ENCODE data around the gene CEL. TPM values are rescaled to one million over a fixed set of nuclear protein-coding genes. Genes with fewer than 3 reads are reported as not detected.
"Not testable (repeated sequence)": the region's sequence is repeated elsewhere in the genome, so short reads cannot be mapped to it uniquely, and the experiment has no call there.

CEL gene
- total and polyA plus RNA-seq, 2 donors: 0.76 to 3.2 TPM

DNA sequence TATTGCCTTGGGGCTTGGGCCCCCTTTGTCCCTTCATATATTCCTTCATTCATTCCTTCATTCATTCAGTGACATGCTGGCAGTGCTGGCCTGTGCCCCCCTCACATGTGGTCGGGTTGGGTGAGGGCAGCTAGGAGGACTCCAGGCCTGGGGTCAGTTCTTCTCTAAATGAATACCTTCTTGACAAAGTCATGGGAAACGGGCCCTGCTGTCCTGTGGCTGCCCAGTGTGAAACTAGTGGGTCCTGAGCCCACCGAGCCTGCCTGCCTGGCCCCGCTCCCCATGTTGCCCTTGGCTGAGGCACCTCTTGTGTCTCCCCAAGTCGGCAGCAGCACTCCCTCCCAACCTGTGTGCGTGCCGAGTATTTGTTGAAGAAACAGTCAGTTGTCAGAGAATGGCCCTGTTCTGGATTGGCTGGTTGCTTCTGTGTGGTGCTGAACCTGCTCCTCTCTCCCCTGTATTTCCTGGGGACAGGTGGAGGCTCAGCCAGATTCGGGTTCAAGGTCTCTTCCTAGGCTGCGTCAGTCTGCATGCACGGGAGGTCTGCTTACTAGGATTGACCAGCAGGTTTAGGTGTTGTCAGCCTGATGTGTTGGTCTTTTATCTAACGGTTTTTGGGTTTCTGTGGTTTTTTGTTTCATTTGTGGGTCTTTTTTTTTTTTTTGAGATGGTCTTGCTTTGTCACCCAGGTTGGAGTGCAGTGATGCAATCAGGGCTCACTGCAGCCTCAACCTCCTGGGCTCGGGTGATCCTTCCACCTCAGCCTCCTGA, 3.0 kb upstream of the CEL start:
- Histone ChIP-seq H3K4me1 (ENCODE audit: control insufficient read depth in 2 of 2, insufficient read depth in 2 of 2, low read length in 2 of 2) (peaks cover 12 to 59% of the 10 kb centered on the region in 2 donors), H3K9me3 (ENCODE audit: control insufficient read depth in 2 of 2, insufficient read depth in 1 of 2, low read length in 1 of 2) (no peaks in the 10 kb centered on the region), H3K36me3 (ENCODE audit: control insufficient read depth in 2 of 2, insufficient read depth in 2 of 2, low read length in 1 of 2) (peaks cover 43 to 44% of the 10 kb centered on the region in 2 donors), H3K27ac (ENCODE audit: low read depth in 1 of 2, low read length in 1 of 2) (peak overlapping the region in 1 of 2 donors; percentile 76), H3K4me3 (ENCODE audit: low read length in 2 of 2) (no peak overlapping the region), H3K27me3 (ENCODE audit: control insufficient read depth in 2 of 2, insufficient read depth in 1 of 2, low read length in 1 of 2) (no peaks in the 10 kb centered on the region)
- DNase-seq (ENCODE audit: low read depth in 6 of 9, low spot score in 9 of 9): peak in 2 of 9 donors; percentile 42 to 62
- WGBS: 42% methylated on average over 12 of the region's 12 CpGs

DNA sequence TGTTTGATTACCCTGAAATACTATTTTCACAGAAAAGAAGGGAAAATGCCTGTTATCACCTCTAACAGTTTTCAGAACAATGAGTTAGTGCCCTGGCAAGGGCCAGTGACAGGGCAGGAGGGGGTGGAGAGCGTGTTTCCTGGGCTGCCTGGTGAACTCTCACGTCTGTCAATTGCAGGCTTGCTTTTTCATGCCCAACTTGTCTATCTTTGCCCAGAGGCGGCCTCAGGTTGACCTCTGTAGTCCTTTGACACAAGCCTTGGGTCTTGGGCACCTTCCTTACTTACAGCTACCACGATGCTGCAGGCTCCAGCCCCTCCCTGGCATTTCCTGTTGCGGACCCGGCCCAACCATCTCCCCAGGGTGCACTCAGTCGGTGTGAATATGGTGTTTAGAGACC, 2.2 kb upstream of the CEL start:
- Histone ChIP-seq H3K9me3 (ENCODE audit: control insufficient read depth in 2 of 2, insufficient read depth in 1 of 2, low read length in 1 of 2) (no peaks in the 10 kb centered on the region), H3K27me3 (ENCODE audit: control insufficient read depth in 2 of 2, insufficient read depth in 1 of 2, low read length in 1 of 2) (no peaks in the 10 kb centered on the region), H3K36me3 (ENCODE audit: control insufficient read depth in 2 of 2, insufficient read depth in 2 of 2, low read length in 1 of 2) (peaks cover 34 to 36% of the 10 kb centered on the region in 2 donors), H3K27ac (ENCODE audit: low read depth in 1 of 2, low read length in 1 of 2) (peak overlapping the region in 1 of 2 donors; percentile 49), H3K4me1 (ENCODE audit: control insufficient read depth in 2 of 2, insufficient read depth in 2 of 2, low read length in 2 of 2) (peaks cover 12 to 59% of the 10 kb centered on the region in 2 donors), H3K4me3 (ENCODE audit: low read length in 2 of 2) (no peak overlapping the region)
- peak in 2 of 9 donors; percentile 37 for DNase-seq (ENCODE audit: low read depth in 6 of 9, low spot score in 9 of 9)
- WGBS: 38% methylated on average over 7 of the region's 7 CpGs

DNA sequence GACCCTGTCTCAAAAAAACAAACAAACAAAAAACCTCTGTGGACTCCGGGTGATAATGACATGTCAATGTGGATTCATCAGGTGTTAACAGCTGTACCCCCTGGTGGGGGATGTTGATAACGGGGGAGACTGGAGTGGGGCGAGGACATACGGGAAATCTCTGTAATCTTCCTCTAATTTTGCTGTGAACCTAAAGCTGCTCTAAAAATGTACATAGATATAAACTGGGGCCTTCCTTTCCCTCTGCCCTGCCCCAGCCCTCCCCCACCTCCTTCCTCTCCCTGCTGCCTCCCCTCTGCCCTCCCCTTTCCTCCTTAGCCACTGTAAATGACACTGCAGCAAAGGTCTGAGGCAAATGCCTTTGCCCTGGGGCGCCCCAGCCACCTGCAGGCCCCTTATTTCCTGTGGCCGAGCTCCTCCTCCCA, 1.4 kb upstream of the CEL start:
- H3K4me1 ChIP-seq (ENCODE audit: control insufficient read depth in 2 of 2, insufficient read depth in 2 of 2, low read length in 2 of 2): peaks cover 12 to 59% of the 10 kb centered on the region in 2 donors
- H3K36me3 ChIP-seq (ENCODE audit: control insufficient read depth in 2 of 2, insufficient read depth in 2 of 2, low read length in 1 of 2): peaks cover 26 to 27% of the 10 kb centered on the region in 2 donors
- no peaks in the 10 kb centered on the region for H3K9me3 ChIP-seq (ENCODE audit: control insufficient read depth in 2 of 2, insufficient read depth in 1 of 2, low read length in 1 of 2)
- peak overlapping the region; percentile 57 to 68 for H3K27ac ChIP-seq (ENCODE audit: low read depth in 1 of 2, low read length in 1 of 2)
- 13% methylated on average over 6 of the region's 6 CpGs for whole genome bisulfite sequencing
- H3K27me3 ChIP-seq (ENCODE audit: control insufficient read depth in 2 of 2, insufficient read depth in 1 of 2, low read length in 1 of 2): no peaks in the 10 kb centered on the region
- H3K4me3 ChIP-seq (ENCODE audit: low read length in 2 of 2): no peak overlapping the region
- DNase-seq (ENCODE audit: low read depth in 6 of 9, low spot score in 9 of 9): peak in 1 of 9 donors; percentile 57

DNA sequence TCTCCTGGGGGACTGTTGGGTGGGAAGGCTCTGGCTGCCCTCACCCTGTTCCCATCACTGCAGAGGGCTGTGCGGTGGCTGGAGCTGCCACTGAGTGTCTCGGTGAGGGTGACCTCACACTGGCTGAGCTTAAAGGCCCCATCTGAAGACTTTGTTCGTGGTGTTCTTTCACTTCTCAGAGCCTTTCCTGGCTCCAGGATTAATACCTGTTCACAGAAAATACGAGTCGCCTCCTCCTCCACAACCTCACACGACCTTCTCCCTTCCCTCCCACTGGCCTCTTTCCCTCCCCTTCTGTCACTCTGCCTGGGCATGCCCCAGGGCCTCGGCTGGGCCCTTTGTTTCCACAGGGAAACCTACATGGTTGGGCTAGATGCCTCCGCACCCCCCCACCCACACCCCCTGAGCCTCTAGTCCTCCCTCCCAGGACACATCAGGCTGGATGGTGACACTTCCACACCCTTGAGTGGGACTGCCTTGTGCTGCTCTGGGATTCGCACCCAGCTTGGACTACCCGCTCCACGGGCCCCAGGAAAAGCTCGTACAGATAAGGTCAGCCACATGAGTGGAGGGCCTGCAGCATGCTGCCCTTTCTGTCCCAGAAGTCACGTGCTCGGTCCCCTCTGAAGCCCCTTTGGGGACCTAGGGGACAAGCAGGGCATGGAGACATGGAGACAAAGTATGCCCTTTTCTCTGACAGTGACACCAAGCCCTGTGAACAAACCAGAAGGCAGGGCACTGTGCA, 590 bp upstream of the CEL start:
- Histone ChIP-seq H3K27ac (ENCODE audit: low read depth in 1 of 2, low read length in 1 of 2) (peak overlapping the region in 1 of 2 donors; percentile 27), H3K4me1 (ENCODE audit: control insufficient read depth in 2 of 2, insufficient read depth in 2 of 2, low read length in 2 of 2) (peaks cover 12 to 53% of the 10 kb centered on the region in 2 donors), H3K36me3 (ENCODE audit: control insufficient read depth in 2 of 2, insufficient read depth in 2 of 2, low read length in 1 of 2) (peaks cover 18 to 20% of the 10 kb centered on the region in 2 donors)
- WGBS: 66% methylated on average over 14 of the region's 14 CpGs
- not testable (repeated sequence) for H3K4me3 ChIP-seq (ENCODE audit: low read length in 2 of 2); H3K9me3 ChIP-seq (ENCODE audit: control insufficient read depth in 2 of 2, insufficient read depth in 1 of 2, low read length in 1 of 2); H3K27me3 ChIP-seq (ENCODE audit: control insufficient read depth in 2 of 2, insufficient read depth in 1 of 2, low read length in 1 of 2); DNase-seq (ENCODE audit: low read depth in 6 of 9, low spot score in 9 of 9)

DNA sequence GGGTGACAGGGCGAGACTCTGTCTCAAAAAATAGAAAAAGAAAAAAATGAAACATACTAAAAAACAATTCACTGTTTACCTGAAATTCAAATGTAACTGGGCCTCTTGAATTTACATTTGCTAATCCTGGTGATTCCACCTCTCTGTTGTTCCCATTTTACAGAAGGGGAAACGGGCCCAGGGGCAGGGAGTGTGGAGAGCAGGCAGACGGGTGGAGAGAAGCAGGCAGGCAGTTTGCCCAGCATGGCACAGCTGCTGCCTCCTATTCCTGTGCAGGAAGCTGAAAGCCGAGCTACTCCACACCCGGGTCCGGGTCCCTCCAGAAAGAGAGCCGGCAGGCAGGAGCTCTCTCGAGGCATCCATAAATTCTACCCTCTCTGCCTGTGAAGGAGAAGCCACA, 788 bp downstream of the CEL start:
- DNase-seq (ENCODE audit: low read depth in 6 of 9, low spot score in 9 of 9); H3K4me3 ChIP-seq (ENCODE audit: low read length in 2 of 2); H3K9me3 ChIP-seq (ENCODE audit: control insufficient read depth in 2 of 2, insufficient read depth in 1 of 2, low read length in 1 of 2); H3K27me3 ChIP-seq (ENCODE audit: control insufficient read depth in 2 of 2, insufficient read depth in 1 of 2, low read length in 1 of 2); H3K27ac ChIP-seq (ENCODE audit: low read depth in 1 of 2, low read length in 1 of 2): not testable (repeated sequence)
- peaks cover 7 to 10% of the 10 kb centered on the region in 2 donors for H3K36me3 ChIP-seq (ENCODE audit: control insufficient read depth in 2 of 2, insufficient read depth in 2 of 2, low read length in 1 of 2)
- peaks cover 9 to 39% of the 10 kb centered on the region in 2 donors for H3K4me1 ChIP-seq (ENCODE audit: control insufficient read depth in 2 of 2, insufficient read depth in 2 of 2, low read length in 2 of 2)
- WGBS: 18% methylated on average over 3 of the region's 8 CpGs

DNA sequence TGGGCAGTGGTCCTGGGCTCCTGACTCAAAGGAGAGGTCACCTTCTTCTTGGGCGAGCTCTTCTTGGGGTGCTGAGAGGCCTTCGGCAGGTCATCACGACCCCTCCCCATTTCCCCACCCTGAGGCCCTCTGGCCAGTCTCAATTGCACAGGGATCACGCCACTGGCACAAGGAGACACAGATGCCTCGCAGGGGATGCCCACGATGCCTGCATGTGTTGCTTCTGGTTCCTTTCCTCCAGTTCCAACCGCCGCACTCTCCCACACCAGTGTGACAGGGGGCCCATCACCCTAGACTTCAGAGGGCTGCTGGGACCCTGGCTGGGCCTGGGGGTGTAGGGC, 1.3 kb downstream of the CEL start:
- Histone ChIP-seq H3K4me1 (ENCODE audit: control insufficient read depth in 2 of 2, insufficient read depth in 2 of 2, low read length in 2 of 2) (peaks cover 9 to 34% of the 10 kb centered on the region in 2 donors), H3K27ac (ENCODE audit: low read depth in 1 of 2, low read length in 1 of 2) (no peak overlapping the region), H3K4me3 (ENCODE audit: low read length in 2 of 2) (no peak overlapping the region), H3K9me3 (ENCODE audit: control insufficient read depth in 2 of 2, insufficient read depth in 1 of 2, low read length in 1 of 2) (no peaks in the 10 kb centered on the region), H3K36me3 (ENCODE audit: control insufficient read depth in 2 of 2, insufficient read depth in 2 of 2, low read length in 1 of 2) (peaks cover 2 to 5% of the 10 kb centered on the region in 2 donors), H3K27me3 (ENCODE audit: control insufficient read depth in 2 of 2, insufficient read depth in 1 of 2, low read length in 1 of 2) (no peaks in the 10 kb centered on the region)
- WGBS: 68% methylated on average over 8 of the region's 8 CpGs
- DNase-seq (ENCODE audit: low read depth in 6 of 9, low spot score in 9 of 9): no peak

DNA sequence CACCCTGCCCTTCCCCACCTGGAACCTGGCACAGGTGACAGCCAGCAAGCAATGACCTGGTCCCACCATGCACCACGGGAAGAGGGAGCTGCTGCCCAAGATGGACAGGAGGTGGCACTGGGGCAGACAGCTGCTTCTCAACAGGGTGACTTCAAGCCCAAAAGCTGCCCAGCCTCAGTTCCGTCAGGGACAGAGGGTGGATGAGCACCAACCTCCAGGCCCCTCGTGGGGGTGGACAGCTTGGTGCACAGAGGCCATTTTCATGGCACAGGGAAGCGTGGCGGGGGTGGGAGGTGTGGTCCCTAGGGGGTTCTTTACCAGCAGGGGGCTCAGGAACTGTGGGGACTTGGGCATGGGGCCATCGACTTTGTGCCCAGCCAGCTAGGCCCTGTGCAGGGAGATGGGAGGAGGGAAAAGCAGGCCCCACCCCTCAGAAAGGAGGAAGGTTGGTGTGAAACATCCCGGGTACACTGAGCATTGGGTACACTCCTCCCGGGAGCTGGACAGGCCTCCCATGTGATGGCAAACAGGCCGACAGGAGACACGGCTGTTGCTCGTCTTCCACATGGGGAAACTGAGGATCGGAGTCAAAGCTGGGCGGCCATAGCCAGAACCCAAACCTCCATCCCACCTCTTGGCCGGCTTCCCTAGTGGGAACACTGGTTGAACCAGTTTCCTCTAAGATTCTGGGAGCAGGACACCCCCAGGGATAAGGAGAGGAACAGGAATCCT, 1.9 kb downstream of the CEL start:
- Histone ChIP-seq H3K27ac (ENCODE audit: low read depth in 1 of 2, low read length in 1 of 2) (no peak overlapping the region), H3K9me3 (ENCODE audit: control insufficient read depth in 2 of 2, insufficient read depth in 1 of 2, low read length in 1 of 2) (no peaks in the 10 kb centered on the region), H3K27me3 (ENCODE audit: control insufficient read depth in 2 of 2, insufficient read depth in 1 of 2, low read length in 1 of 2) (no peaks in the 10 kb centered on the region), H3K36me3 (ENCODE audit: control insufficient read depth in 2 of 2, insufficient read depth in 2 of 2, low read length in 1 of 2) (no peaks in the 10 kb centered on the region), H3K4me3 (ENCODE audit: low read length in 2 of 2) (no peak overlapping the region), H3K4me1 (ENCODE audit: control insufficient read depth in 2 of 2, insufficient read depth in 2 of 2, low read length in 2 of 2) (peaks cover 9 to 28% of the 10 kb centered on the region in 2 donors)
- DNase-seq (ENCODE audit: low read depth in 6 of 9, low spot score in 9 of 9): no peak
- 94% methylated on average over 14 of the region's 14 CpGs for WGBS

DNA sequence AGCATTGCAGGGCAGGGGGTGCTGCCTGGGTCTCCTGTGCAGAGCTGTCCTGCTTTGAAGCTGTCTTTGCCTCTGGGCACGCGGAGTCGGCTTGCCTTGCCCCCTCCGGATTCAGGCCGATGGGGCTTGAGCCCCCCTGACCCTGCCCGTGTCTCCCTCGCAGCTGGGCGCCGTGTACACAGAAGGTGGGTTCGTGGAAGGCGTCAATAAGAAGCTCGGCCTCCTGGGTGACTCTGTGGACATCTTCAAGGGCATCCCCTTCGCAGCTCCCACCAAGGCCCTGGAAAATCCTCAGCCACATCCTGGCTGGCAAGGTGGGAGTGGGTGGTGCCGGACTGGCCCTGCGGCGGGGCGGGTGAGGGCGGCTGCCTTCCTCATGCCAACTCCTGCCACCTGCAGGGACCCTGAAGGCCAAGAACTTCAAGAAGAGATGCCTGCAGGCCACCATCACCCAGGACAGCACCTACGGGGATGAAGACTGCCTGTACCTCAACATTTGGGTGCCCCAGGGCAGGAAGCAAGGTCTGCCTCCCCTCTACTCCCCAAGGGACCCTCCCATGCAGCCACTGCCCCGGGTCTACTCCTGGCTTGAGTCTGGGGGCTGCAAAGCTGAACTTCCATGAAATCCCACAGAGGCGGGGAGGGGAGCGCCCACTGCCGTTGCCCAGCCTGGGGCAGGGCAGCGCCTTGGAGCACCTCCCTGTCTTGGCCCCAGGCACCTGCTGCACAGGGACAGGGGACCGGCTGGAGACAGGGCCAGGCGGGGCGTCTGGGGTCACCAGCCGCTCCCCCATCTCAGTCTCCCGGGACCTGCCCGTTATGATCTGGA, 2.7 kb downstream of the CEL start:
- DNase-seq (ENCODE audit: low read depth in 6 of 9, low spot score in 9 of 9): no peak
- peaks cover 7 to 20% of the 10 kb centered on the region in 2 donors for H3K4me1 ChIP-seq (ENCODE audit: control insufficient read depth in 2 of 2, insufficient read depth in 2 of 2, low read length in 2 of 2)
- H3K27ac ChIP-seq (ENCODE audit: low read depth in 1 of 2, low read length in 1 of 2): no peak overlapping the region
- no peaks in the 10 kb centered on the region for H3K9me3 ChIP-seq (ENCODE audit: control insufficient read depth in 2 of 2, insufficient read depth in 1 of 2, low read length in 1 of 2)
- H3K4me3 ChIP-seq (ENCODE audit: low read length in 2 of 2): no peak overlapping the region
- WGBS: 97% methylated on average over 30 of the region's 30 CpGs
- no peaks in the 10 kb centered on the region for H3K27me3 ChIP-seq (ENCODE audit: control insufficient read depth in 2 of 2, insufficient read depth in 1 of 2, low read length in 1 of 2)
- H3K36me3 ChIP-seq (ENCODE audit: control insufficient read depth in 2 of 2, insufficient read depth in 2 of 2, low read length in 1 of 2): no peaks in the 10 kb centered on the region

Measured in thymus (tissue), 11 donors.